HG03432 (cell line): ENCODE measurements around the gene PTPRM.

Experiments
- ATAC-seq: cut with Tn5 transposase; IDR thresholded peaks from one replicate; pipeline ENCODE4 v1.9.1; 2021; ENCODE audit warnings: mild to moderate bottlenecking, moderate library complexity; ENCODE audit not compliant: unreplicated experiment

PTPRM gene

GRCh38 chr18:8296886-8297616 lies 729.9 kb downstream of the PTPRM start:
- ATAC-seq = no peak

- no peak for ATAC-seq
Observed at GRCh38 chr18:8298186-8298585, 731.1 kb downstream of the PTPRM start.

- ATAC-seq = no peak
Observed at GRCh38 chr18:8299054-8299980, 732.2 kb downstream of the PTPRM start.

DNA sequence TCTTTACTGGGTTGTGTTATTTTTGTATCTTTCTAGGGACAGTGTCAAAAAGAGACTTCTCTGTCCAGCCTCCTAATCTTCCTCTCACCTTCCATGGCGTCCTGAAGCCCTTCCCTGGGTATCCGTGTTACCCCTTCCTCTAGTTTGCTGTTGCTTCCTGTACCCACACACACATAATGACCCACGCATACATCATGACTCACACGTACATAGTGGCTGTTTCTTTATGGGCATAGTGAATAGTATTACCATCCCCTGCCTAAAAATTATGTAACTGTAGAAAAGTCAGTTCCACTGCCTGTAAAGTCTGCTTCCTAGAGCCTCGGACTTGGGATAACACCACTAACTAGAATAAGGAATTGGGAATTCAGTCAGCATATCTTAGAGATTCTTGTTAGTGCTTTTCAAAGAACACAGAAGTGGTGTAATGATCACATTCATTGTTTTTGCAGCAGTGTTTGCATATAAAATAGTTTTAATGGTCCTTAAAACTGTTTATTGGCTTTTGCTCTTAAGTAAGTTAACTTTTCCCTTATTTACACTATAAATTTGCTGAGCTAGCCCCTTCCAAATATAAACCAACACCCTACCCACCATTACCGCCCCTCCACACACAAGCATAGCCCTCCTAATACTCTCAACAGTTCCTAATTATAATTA lies 733.8 kb downstream of the PTPRM start:
- ATAC-seq = no peak

DNA sequence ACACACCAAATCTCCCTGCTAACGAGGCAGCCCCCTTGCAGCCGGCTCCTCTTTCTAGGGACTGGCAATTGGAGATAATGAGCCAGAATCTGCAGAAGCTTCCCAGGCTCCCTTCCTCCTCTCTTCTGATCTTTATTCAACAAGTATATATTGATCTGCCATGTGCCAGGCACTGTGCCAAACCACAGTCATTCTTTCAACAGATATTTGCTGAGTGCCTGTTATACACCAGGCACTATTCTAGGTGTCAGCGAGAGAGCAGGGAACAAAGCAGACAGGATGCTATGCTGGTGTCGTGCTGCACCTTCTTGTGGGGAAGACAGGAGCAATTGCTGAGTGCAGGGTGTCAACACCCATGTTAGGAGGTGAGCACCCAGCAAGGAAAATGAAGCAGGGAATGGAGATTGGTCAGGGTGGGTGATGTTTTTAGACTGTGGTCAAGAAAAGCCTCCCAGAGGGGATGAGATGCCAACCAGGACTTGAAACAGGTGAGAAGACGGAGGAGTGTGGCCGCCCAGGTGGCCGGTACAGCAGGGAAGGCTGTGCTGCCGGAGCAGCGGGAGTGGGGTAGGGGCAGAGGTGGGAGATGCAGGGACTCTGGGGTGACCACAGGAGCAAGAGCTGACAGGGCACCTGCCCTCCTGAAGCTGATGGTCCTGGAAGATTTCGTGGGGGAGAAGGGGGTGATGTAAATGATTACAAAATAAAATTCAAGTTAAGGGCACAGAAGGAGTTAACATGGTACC lies 734.5 kb downstream of the PTPRM start:
- ATAC-seq = no peak

DNA sequence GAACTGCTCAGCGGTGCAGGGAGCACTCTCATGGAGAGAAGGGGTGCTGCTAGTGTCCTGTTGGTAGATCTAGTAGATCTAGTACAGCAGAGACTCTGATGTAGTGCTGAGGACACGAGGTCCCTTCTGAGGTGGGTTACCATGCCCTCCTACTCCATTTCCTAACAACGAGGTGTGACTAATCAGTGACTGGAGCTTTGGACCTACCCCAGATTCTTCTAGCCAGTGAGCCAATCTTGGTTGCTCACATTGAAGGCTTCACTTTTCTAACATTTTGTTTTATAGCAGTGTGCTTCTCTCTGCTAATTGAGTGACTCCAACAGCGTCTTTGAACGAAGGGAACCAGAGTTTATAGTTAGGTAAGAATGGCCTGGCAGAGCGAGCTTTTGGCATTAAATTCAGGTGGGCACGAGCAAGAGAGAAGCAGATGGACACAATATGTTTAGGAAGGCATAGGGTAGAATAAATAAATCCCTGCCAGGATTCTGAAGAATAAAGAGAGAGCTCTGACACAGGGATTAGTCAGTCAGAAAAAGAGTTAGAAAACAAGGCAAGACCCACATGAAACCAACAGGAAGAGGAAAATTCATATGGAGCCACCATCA lies 736.1 kb downstream of the PTPRM start:
- ATAC-seq = no peak

DNA sequence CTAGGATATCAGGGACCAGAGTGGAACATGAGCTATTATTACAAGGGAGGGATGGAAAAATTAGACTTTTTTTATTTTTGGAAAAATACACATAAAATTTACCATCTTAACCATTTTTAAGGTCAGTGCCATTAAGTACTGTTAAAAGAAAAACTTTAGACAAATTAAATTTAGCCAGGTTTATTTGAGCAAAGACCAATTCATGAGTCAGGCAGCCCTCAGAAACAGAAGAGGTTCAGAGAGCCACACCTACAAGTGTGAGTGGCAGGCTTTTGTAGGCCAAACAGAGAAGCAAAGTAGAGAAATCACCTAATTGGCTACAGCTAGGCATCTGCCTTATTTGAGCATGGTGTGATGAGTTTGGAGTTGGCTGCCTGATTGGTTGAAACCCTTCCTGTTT lies 740.8 kb downstream of the PTPRM start:
- no peak for ATAC-seq

- ATAC-seq = no peak
Observed at GRCh38 chr18:8313043-8313442, 745.9 kb downstream of the PTPRM start.

DNA sequence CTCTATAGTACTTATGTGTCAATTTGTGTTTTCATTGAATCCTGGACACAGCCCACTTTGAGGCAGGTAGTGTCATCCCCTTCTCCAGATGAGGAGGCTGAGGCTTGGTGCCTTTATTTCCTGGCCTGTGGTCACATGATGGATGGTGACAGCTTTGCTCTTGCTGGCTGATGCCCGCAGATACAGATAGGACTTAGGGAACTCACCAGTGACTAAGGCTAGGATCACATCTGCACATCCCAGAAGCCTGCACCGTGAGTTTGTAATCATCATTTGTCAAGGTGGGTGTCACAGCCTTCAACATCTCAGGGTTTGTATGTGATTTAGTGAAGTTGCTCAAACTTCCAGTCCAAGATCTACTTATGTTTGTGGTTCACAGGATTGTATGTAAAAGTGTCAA lies 747.0 kb downstream of the PTPRM start:
- no peak for ATAC-seq

DNA sequence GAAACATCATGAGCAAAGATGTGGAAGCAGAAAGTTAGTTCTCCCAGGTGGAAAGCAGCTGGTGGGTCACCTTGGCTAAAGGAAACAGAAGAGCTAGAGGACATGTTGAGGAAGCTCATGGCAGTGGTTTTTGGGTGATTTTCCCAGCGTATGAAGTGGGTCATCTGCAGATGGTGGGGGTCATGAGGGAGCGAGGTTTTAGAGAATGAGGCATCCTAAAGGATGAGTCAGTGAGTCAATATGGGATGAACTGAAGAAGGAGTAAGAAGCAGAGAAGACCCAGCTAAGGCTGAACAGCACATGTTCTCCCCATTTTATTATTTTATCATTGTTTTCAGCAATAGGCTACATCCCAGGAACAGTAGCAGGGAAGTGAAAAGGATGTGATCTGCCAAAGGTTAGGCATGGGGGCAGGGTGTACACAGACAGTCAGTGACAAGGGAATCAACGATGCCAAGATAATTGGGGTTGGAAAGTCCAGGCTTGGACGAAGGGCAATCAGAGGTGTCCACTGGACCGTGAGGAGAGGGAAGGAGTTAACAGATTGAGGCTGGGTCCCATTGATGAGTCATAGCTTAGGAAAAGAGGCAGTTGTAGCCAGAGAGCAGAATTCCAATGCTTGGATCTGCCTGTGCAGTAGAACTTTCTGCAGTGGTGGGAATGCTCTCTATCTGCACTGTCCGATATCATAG lies 752.8 kb downstream of the PTPRM start:
- no peak for ATAC-seq

- ATAC-seq = no peak
Observed at GRCh38 chr18:8322486-8322885, 755.4 kb downstream of the PTPRM start.

DNA sequence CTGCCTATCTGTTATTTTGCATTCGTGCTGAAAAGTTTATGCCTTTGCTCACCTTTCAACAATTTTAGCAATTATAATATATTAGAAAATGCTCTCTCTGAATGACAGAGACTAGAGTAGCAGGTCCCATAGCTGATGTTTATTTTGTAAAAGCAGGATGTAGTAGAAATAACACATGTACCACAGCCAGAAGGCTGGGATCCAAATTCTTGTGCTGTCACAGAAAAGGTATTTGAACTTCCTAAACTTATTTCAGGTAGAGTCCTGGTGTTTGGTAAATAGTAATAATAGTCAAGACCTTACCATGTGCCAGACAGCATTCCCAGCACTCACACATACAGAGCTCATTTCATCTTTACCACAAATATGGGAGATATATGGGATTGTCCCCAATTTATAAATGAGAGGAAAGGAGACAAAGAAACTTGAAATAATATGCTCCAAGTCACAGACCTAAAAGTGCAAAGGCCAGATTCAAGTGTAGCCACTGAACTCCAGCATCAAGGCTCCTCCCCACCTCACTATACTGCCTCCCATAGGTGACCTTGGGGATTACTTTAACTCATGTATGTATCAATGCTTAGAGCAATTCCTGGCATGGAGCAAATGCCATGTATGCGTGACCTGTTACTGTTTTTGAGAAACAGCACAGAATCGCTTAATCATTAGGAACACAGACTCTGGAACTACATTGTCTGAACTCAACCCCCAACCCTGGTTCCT lies 757.4 kb downstream of the PTPRM start:
- ATAC-seq = no peak

GRCh38 chr18:8326763-8327394 lies 759.8 kb downstream of the PTPRM start:
- no peak for ATAC-seq

DNA sequence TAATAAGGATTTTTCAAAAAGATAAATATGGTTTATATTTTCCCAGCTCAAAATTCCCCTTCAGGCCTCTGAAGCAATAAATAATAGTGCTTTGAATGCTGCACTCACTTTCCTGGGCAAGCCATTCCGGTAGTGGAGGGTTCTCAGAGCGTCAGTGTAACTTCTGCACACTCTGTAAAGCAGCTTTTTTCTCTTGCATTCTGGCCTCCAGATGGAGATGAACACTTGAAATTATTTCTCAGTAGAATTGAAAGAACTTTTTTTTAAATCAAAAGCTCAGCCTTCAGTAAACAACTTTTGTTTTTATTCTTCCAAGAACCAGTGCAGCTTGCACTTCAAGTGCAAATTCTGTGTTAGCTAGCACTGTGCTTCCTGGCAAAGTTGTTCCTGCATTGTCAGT lies 761.0 kb downstream of the PTPRM start:
- no peak for ATAC-seq

DNA sequence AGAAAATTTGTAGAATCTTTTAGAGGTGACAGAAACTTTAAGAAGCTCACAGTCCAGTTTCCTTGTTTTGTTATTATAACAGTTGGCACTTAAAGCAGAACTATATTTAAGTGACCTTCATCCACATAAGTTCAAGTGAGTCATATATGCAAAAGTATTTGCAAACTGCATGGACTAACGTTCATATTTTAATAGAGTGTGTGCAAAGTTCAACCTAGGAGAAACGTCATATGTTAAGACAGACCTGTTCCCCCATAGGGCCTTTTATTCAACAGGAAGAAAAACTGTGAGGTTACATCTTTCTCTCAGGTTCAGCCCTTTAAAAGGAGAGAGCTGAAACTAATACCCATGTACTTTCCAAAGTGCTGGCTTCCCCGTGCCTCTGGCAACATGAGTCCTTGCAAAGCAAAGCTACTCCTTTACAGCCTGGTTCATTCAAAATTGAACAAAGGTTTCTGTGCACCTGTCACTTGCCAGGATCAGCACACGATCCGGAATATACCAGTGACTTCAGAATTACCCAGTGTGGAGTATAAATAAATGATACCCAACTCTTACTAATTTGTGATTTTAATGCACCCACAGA lies 762.2 kb downstream of the PTPRM start:
- no peak for ATAC-seq

- no peak for ATAC-seq
Observed at GRCh38 chr18:8330575-8330974, 763.5 kb downstream of the PTPRM start.

- no peak for ATAC-seq
Observed at GRCh38 chr18:8332286-8332685, 765.2 kb downstream of the PTPRM start.

DNA sequence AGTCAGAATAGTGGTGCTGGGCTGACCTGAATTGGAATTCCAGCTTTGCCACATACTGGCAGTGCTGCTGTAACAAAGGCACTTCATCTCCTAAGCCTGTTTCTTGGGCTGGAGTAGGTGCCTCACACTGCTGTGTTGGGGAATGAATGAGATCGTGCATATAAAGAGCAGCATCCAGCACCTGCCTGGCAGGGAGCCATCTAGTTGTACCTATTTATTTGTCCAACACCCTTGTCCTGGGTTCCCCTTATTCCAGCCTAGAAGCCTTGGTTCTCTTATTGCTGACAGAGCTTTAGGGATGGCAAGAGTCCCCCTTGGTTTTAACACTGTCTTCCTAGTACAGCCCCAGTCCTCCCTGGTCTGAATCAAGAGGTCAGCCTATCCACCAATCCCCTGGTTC lies 766.8 kb downstream of the PTPRM start:
- no peak for ATAC-seq
